ENCODE results near the gene PGM2.

Gene PGM2

GRCh38 chr4:37908488-37909331 is 82.2 kb downstream of the PGM2 start:
- no peak for TF ChIP-seq ZFX (IDR thresholded peaks at IDR 0.05; ENCODE audit: borderline replicate concordance)
- no peak for TF ChIP-seq CTCF (IDR thresholded peaks at IDR 0.05)

GRCh38 chr4:37909332-37910090 is 83.0 kb downstream of the PGM2 start:
- TF ChIP-seq CTCF (IDR thresholded peaks at IDR 0.05) = no peak
- TF ChIP-seq ZFX (IDR thresholded peaks at IDR 0.05; ENCODE audit: borderline replicate concordance) = no peak
- H3K27ac ChIP-seq = no peak overlapping the region

More at GRCh38 chr4:37908488-37909331, 82.2 kb downstream of the PGM2 start:
- no peak overlapping the region for H3K27ac ChIP-seq

- no peak for TF ChIP-seq ZFX (IDR thresholded peaks at IDR 0.05; ENCODE audit: borderline replicate concordance)
- TF ChIP-seq CTCF (IDR thresholded peaks at IDR 0.05) = no peak
- H3K27ac ChIP-seq = no peak overlapping the region
These were observed 83.6 kb downstream of the PGM2 start for GRCh38 chr4:37910091-37910486.

Measured in 22Rv1 (cell line).